ENCODE data around the gene PUM1.

GRCh38 chr1:30942326-30942963, 123.1 kb downstream of the PUM1 start:
- TF ChIP-seq CTCF (IDR thresholded peaks at IDR 0.05) (no peak), POLR2A (IDR thresholded peaks at IDR 0.05) (no peak)
